HFF-Myc (cell line): ENCODE data around the gene SLC49A3.
"Not testable (repeated sequence)": the region's sequence is repeated elsewhere in the genome, so short reads cannot be mapped to it uniquely, and the experiment has no call there.

Experiments
- DNase-seq: peaks from one replicate; pipeline ENCODE4 v3.0.0-alpha.2; 2011; ENCODE audit warnings: low read depth; ENCODE audit errors: extremely low read depth
- H3K4me3 ChIP-seq: replicated peaks from 2 replicates; pipeline ENCODE4 v1.5.1; 2011; ENCODE audit warnings: low read depth, mild to moderate bottlenecking, control low read depth, low read length
- CTCF ChIP-seq: IDR thresholded peaks from 2 replicates; pipeline ENCODE4 v1.5.1; 2012; ENCODE audit warnings: mild to moderate bottlenecking, low read depth, low read length, control low read depth; ENCODE audit errors: missing control alignments

SLC49A3 gene

GRCh38 chr4:688854-689681, at the start of gene SLC49A3:
Gene SLC49A3, minus strand, starts transcription at chr4:689151. Its CDS starts 24 bp downstream, at chr4:689127.
- no peak within 1 kb of the TSS for H3K4me3 ChIP-seq
- no peak for DNase-seq
- TF ChIP-seq CTCF: no peak

DNA sequence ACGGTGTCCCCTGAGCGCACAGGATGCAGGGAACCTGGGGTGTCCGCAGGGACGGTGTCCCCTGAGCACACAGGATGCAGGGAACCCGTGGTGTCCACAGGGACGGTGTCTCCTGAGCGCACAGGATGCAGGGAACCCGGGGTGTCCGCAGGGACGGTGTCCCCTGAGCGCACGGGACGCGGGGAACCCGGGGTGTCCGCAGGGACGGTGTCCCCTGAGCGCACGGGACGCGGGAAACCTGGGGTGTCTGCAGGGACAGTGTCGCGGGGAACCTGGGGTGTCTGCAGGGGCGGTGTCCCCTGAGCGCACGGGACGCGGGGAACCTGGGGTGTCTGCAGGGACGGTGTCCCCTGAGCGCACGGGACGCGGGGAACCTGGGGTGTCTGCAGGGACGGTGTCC, 47.6 kb upstream of the SLC49A3 start:
- H3K4me3 ChIP-seq, DNase-seq: not testable (repeated sequence)

DNA sequence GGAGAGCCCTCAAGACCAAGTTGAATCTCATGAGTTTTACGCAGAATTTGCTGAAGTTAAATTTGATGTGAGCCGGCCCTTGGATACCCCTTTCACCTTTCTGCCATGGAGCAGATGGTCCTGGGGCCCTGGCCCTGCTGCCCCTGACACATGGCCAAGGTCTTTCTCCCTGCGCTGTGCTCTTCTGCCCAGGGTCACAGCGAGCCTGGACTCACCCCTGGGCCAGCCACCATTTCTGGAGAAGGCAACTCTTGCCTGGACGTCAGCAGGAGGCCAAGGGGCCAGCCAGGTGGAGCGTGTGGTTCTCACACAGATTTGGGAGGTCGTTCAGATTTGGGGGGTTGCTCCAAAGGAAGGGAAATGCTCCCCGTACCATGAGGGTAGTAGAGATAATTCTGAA, 46.6 kb upstream of the SLC49A3 start:
- no peak for TF ChIP-seq CTCF
- H3K4me3 ChIP-seq: no peak overlapping the region
- DNase-seq: no peak

GRCh38 chr4:734951-735350, 46.0 kb upstream of the SLC49A3 start:
- TF ChIP-seq CTCF: no peak
- no peak overlapping the region for H3K4me3 ChIP-seq
- no peak for DNase-seq

GRCh38 chr4:734075-734474, 45.1 kb upstream of the SLC49A3 start:
- H3K4me3 ChIP-seq: no peak overlapping the region
- no peak for DNase-seq
- TF ChIP-seq CTCF: no peak

DNA sequence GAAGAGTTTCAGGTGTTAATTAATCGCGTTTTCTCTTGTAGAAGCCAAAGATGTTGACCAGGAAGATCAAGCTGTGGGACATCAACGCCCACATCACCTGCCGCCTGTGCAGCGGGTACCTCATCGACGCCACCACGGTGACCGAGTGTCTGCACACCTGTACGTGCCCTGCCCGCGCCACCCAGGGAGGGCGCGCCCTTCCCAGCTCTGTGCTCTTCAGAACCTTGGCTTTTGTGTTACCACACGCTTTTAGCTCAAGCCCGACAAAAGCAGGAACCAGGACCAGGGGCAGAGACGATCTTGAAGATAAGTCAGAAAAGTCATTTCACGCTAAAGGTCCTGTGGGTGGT, 44.7 kb upstream of the SLC49A3 start:
- no peak for TF ChIP-seq CTCF
- no peak for DNase-seq
- no peak overlapping the region for H3K4me3 ChIP-seq

- DNase-seq: no peak
- no peak overlapping the region for H3K4me3 ChIP-seq
- no peak for TF ChIP-seq CTCF
Observed at GRCh38 chr4:732911-733630, 44.1 kb upstream of the SLC49A3 start.
